Right lobe of liver (tissue), 4 donors: ENCODE data around the gene ITGA2.

ENCODE experiments used
- POLR2A ChIP-seq: fragments of 450-650 bp; IDR thresholded peaks from one replicate; pipeline ENCODE4 v1.6.1; 2017; ENCODE audit warnings: antibody characterized with exemption, mild to moderate bottlenecking
- TF ChIP-seq, protein P1 (sequence below), 4 donors: fragments of 200-600 bp in 3 of 4; fragments of 450-650 bp in 1 of 4; IDR thresholded peaks; one replicate each; pipeline versions ENCODE4 v1.5.1 to v1.8.0; 2016 to 2022; ENCODE audit warnings: antibody characterized with exemption in 4 of 4, mild to moderate bottlenecking in 2 of 4
- donor health status: DM: no; HTN: no; CAD: no.
- donor health status: DM: no; HTN: no; CAD: no.
- donor health status: DM: no; HTN: yes; CAD: no.

DNA sequence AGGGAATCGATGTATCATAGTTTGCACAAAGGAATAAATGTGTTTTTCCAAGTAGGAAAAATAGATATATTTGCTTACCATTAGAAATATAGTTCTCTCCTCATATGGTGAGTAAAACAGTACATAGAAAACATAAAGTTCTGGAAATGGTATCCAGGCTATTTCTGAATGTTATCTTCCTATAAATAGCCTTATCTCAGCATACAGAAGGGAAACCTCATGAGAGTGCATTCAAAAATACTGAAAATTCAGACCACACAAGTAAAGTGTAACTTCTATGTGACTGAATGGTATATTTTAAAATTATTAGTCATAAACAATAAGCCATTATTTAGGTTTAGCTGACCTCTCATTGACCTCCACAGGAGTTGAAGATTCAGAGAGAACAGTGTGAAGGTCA lies 76.9 kb downstream of the ITGA2 start:
- TF ChIP-seq, protein P1, sequence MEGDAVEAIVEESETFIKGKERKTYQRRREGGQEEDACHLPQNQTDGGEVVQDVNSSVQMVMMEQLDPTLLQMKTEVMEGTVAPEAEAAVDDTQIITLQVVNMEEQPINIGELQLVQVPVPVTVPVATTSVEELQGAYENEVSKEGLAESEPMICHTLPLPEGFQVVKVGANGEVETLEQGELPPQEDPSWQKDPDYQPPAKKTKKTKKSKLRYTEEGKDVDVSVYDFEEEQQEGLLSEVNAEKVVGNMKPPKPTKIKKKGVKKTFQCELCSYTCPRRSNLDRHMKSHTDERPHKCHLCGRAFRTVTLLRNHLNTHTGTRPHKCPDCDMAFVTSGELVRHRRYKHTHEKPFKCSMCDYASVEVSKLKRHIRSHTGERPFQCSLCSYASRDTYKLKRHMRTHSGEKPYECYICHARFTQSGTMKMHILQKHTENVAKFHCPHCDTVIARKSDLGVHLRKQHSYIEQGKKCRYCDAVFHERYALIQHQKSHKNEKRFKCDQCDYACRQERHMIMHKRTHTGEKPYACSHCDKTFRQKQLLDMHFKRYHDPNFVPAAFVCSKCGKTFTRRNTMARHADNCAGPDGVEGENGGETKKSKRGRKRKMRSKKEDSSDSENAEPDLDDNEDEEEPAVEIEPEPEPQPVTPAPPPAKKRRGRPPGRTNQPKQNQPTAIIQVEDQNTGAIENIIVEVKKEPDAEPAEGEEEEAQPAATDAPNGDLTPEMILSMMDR (IDR thresholded peaks at IDR 0.05): no peak
- TF ChIP-seq POLR2A: no peak
